DND-41 (cell line): ENCODE measurements around the gene CHN2.

ENCODE experiments used
- ATAC-seq: fragments of 200-7000 bp; cut with Tn5 transposase; 3 replicates; pipeline ENCODE4 v1.9.1; 2021; ENCODE audit warnings: low read depth; ENCODE audit not compliant: insufficient read depth
- DNase-seq: peaks from one replicate; pipeline ENCODE4 v3.0.0-alpha.2; 2020
- H2AFZ ChIP-seq: 2 replicates; pipeline ENCODE4 v1.6.0; 2012; ENCODE audit warnings: low read depth, low read length
- H3K27ac ChIP-seq: 2 replicates; pipeline ENCODE4 v1.5.1; 2012; ENCODE audit warnings: low read length, inconsistent platforms
- H3K27me3 ChIP-seq: fragments of 200-600 bp; sonication (generic); 2 replicates; pipeline ENCODE4 v1.6.0; 2012; ENCODE audit warnings: low read length, mild to moderate bottlenecking, inconsistent platforms; ENCODE audit not compliant: insufficient read depth, poor library complexity
- H3K36me3 ChIP-seq: 2 replicates; pipeline ENCODE4 v1.5.1; 2012; ENCODE audit warnings: low read length, inconsistent platforms; ENCODE audit not compliant: insufficient read depth
- H3K4me1 ChIP-seq: 2 replicates; pipeline ENCODE4 v1.5.1; 2012; ENCODE audit warnings: mild to moderate bottlenecking, low read length; ENCODE audit not compliant: insufficient read depth
- H3K4me2 ChIP-seq: 2 replicates; pipeline ENCODE4 v1.6.0; 2012; ENCODE audit warnings: mild to moderate bottlenecking, moderate library complexity, low read length, inconsistent platforms; ENCODE audit not compliant: insufficient read depth
- H3K4me3 ChIP-seq, 2 experiments: fragments of 200-600 bp in 1 of 2; shearing (Covaris generic) in 1 of 2; 2 replicates each; pipeline ENCODE4 v1.5.1; 2012 to 2016; ENCODE audit warnings: inconsistent platforms in 2 of 2, low read length in 2 of 2, mild to moderate bottlenecking in 2 of 2, low read depth in 1 of 2, moderate library complexity in 1 of 2
- H3K79me2 ChIP-seq: 2 replicates; pipeline ENCODE4 v1.6.0; 2012; ENCODE audit warnings: low read length, inconsistent platforms; ENCODE audit not compliant: insufficient read depth
- H3K9ac ChIP-seq: 2 replicates; pipeline ENCODE4 v1.6.0; 2012; ENCODE audit warnings: low read depth, mild to moderate bottlenecking, inconsistent platforms, low read length, moderate library complexity
- H3K9me3 ChIP-seq: 2 replicates; pipeline ENCODE4 v1.5.1; 2012; ENCODE audit warnings: low read length, moderate library complexity, mild to moderate bottlenecking, inconsistent platforms; ENCODE audit not compliant: insufficient read depth, severe bottlenecking
- H4K20me1 ChIP-seq: 2 replicates; pipeline ENCODE4 v1.6.0; 2012; ENCODE audit warnings: low read length; ENCODE audit not compliant: insufficient read depth
- EZH2 ChIP-seq: IDR thresholded peaks from 3 replicates; pipeline ENCODE4 v1.6.1; 2012; ENCODE audit warnings: borderline replicate concordance, low read depth, mild to moderate bottlenecking, moderate library complexity, low read length, inconsistent platforms; ENCODE audit not compliant: severe bottlenecking
- TF ChIP-seq, protein P1 (sequence below): IDR thresholded peaks from 2 replicates; pipeline ENCODE4 v1.5.1; 2012; ENCODE audit warnings: borderline replicate concordance, low read length, moderate library complexity, mild to moderate bottlenecking; ENCODE audit not compliant: poor library complexity, severe bottlenecking; ENCODE audit errors: extremely low read depth

The CHN2 gene

DNA sequence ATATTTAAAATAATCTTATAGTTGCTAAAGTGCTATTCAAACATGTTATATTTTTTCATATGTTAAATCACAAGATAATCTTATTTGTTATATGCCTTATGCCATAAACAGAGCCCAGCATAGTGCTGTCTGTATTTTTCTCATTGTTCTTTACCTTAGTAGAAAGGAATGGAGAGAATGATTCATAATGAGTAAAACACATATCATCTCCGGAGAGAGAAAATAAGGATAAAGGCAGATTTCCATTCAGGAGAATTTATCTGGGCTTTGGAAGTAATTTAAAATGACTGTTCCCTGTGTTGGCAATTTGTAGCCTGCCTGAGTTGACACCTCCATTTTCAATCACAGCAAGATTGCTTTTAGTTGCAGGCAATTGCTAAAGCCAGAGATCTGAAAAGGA lies 30.2 kb downstream of the CHN2 start:
- no peak for DNase-seq
- H3K9ac ChIP-seq, result no peak overlapping the region
- no peaks in the 10 kb centered on the region for H3K79me2 ChIP-seq
- no peak for ATAC-seq
- H4K20me1 ChIP-seq, result no peaks in the 10 kb centered on the region
- TF ChIP-seq, protein P1, sequence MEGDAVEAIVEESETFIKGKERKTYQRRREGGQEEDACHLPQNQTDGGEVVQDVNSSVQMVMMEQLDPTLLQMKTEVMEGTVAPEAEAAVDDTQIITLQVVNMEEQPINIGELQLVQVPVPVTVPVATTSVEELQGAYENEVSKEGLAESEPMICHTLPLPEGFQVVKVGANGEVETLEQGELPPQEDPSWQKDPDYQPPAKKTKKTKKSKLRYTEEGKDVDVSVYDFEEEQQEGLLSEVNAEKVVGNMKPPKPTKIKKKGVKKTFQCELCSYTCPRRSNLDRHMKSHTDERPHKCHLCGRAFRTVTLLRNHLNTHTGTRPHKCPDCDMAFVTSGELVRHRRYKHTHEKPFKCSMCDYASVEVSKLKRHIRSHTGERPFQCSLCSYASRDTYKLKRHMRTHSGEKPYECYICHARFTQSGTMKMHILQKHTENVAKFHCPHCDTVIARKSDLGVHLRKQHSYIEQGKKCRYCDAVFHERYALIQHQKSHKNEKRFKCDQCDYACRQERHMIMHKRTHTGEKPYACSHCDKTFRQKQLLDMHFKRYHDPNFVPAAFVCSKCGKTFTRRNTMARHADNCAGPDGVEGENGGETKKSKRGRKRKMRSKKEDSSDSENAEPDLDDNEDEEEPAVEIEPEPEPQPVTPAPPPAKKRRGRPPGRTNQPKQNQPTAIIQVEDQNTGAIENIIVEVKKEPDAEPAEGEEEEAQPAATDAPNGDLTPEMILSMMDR, result no peak
- TF ChIP-seq EZH2, result no peak
- H3K9me3 ChIP-seq, result peaks cover 3% of the 10 kb centered on the region
- H3K27ac ChIP-seq, result no peak overlapping the region
- no peak overlapping the region for H3K4me3 ChIP-seq
- no peak overlapping the region for H3K4me2 ChIP-seq
- no peaks in the 10 kb centered on the region for H3K4me1 ChIP-seq
- no peak overlapping the region for H2AFZ ChIP-seq
- no peaks in the 10 kb centered on the region for H3K27me3 ChIP-seq
- no peaks in the 10 kb centered on the region for H3K36me3 ChIP-seq

DNA sequence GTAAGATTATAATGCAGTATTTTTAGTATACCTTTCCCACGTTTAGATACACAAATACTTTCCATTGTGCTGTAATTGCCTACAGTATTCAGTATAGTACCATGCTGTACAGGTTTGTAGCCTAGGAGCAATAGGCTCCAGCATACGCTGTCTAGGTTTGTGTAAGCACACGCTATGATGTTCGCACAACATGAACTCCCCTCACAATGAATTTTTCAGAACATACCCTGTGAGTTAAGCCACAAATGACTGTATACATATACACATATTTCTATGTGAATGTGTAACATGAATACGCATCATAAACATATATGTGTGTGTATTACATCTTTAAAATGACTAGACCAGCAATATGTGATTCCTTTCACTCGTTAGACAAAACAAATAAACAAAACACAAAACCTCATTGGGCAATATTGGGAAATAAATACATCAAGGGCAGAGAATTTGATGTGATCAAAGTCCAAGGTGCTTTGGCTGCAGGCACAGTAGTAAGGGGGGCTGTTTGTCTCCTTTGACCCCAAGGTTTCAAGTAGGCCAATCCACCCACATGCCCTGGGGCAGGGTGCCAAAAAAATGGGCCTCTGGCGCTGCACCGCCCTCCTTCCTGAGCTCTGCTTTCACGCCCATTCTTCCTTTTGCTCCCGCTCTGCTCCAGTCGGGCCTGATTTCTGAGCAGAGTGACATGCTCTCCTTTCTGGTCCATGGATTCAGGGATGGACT lies 33.9 kb downstream of the CHN2 start:
- Histone ChIP-seq H3K27ac (no peak overlapping the region), H3K9ac (no peak overlapping the region), H4K20me1 (no peaks in the 10 kb centered on the region), H3K79me2 (no peaks in the 10 kb centered on the region), H3K4me2 (no peak overlapping the region), H3K4me1 (no peaks in the 10 kb centered on the region), H3K27me3 (no peaks in the 10 kb centered on the region), H3K36me3 (no peaks in the 10 kb centered on the region), H3K9me3 (no peaks in the 10 kb centered on the region), H2AFZ (no peak overlapping the region), H3K4me3 (no peak overlapping the region)
- TF ChIP-seq, protein P1, result no peak
- no peak for TF ChIP-seq EZH2
- no peak for ATAC-seq
- DNase-seq, result no peak

DNA sequence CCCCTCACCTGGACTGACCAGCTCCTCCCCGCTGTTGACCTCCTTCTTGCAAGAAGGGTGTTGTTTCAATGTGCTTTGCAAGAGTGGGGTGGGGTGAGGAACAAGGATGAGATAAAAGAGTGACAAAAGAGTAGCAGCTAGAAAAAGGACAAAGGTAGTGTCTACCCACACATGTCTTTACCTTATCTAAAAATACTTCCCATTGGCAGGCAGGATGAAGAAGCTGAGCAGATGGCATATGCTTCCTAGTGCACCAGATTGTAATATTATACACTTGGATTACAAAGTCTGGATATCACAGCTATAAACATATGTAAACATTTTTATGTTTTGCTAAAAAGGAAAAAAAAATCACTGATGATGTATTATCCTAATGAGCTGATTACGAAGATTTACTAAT lies 34.5 kb downstream of the CHN2 start:
- Histone ChIP-seq H4K20me1 (no peaks in the 10 kb centered on the region), H2AFZ (no peak overlapping the region), H3K79me2 (no peaks in the 10 kb centered on the region), H3K4me3 (no peak overlapping the region), H3K4me2 (no peak overlapping the region), H3K9me3 (no peaks in the 10 kb centered on the region), H3K27ac (no peak overlapping the region), H3K4me1 (no peaks in the 10 kb centered on the region), H3K36me3 (no peaks in the 10 kb centered on the region), H3K9ac (no peak overlapping the region), H3K27me3 (no peaks in the 10 kb centered on the region)
- DNase-seq (no peak), ATAC-seq (no peak)
- TF ChIP-seq EZH2, result no peak
- TF ChIP-seq, protein P1, result no peak
